Measurements from ENCODE around the gene TMEM220.

GRCh38 chr17:10761281-10761680, 31.5 kb upstream of the TMEM220 start:
- TF ChIP-seq, protein P1, sequence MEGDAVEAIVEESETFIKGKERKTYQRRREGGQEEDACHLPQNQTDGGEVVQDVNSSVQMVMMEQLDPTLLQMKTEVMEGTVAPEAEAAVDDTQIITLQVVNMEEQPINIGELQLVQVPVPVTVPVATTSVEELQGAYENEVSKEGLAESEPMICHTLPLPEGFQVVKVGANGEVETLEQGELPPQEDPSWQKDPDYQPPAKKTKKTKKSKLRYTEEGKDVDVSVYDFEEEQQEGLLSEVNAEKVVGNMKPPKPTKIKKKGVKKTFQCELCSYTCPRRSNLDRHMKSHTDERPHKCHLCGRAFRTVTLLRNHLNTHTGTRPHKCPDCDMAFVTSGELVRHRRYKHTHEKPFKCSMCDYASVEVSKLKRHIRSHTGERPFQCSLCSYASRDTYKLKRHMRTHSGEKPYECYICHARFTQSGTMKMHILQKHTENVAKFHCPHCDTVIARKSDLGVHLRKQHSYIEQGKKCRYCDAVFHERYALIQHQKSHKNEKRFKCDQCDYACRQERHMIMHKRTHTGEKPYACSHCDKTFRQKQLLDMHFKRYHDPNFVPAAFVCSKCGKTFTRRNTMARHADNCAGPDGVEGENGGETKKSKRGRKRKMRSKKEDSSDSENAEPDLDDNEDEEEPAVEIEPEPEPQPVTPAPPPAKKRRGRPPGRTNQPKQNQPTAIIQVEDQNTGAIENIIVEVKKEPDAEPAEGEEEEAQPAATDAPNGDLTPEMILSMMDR (IDR thresholded peaks at IDR 0.05): no peak
- TF ChIP-seq EP300 (IDR thresholded peaks at IDR 0.05): no peak
- no peak for TF ChIP-seq POLR2A (IDR thresholded peaks at IDR 0.05)
- no peak for TF ChIP-seq POLR2AphosphoS5 (IDR thresholded peaks at IDR 0.05)
